Brain microvascular endothelial cell (primary cell): ENCODE data around the gene MITF.
A peak's percentile ranks its signal among the peaks of the same experiment; 100 is the strongest.

Experiments
- DNase-seq: peaks from one replicate; pipeline ENCODE4 v3.0.0-alpha.2; 2020
- H3K27ac ChIP-seq: fragments of 250-450 bp; sonication (Bioruptor Pico); 2 replicates; pipeline ENCODE4 v1.5.1; 2020; ENCODE audit warnings: mild to moderate bottlenecking, moderate library complexity
- H3K27me3 ChIP-seq: fragments of 250-450 bp; sonication (Bioruptor Pico); replicated peaks from 2 replicates; pipeline ENCODE4 v1.5.1; 2020; ENCODE audit warnings: mild to moderate bottlenecking
- H3K36me3 ChIP-seq: fragments of 250-450 bp; sonication (Bioruptor Pico); replicated peaks from 2 replicates; pipeline ENCODE4 v1.5.1; 2020; ENCODE audit warnings: mild to moderate bottlenecking
- H3K4me3 ChIP-seq: 2 replicates; pipeline ENCODE4 v1.5.1; 2011; ENCODE audit warnings: low read depth, mild to moderate bottlenecking, control low read depth, low read length, moderate library complexity
- CTCF ChIP-seq: IDR thresholded peaks from 2 replicates; pipeline ENCODE4 v1.5.1; 2011; ENCODE audit warnings: low read depth, mild to moderate bottlenecking, moderate library complexity, low read length, control low read depth, inconsistent platforms; ENCODE audit errors: missing control alignments
- in situ Hi-C: cut with HindIII; loops from 2 replicates; pipeline ENCODE4 v1.10.0; 2017; ENCODE audit warnings: low sequenced_read_pairs, low pct_ligation_motif_present

The MITF gene

GRCh38 chr3:69844706-69845105, 105.4 kb downstream of the MITF start:
- H3K36me3 ChIP-seq, result no peaks in the 10 kb centered on the region
- in situ Hi-C loops, result no loop called here
- DNase-seq, result no peak
- H3K27ac ChIP-seq, result no peak overlapping the region
- no peaks in the 10 kb centered on the region for H3K27me3 ChIP-seq
- TF ChIP-seq CTCF, result no peak
- H3K4me3 ChIP-seq, result no peak overlapping the region

GRCh38 chr3:69847303-69847702, 108.0 kb downstream of the MITF start:
- no peaks in the 10 kb centered on the region for H3K36me3 ChIP-seq
- no peak overlapping the region for H3K27ac ChIP-seq
- no peak overlapping the region for H3K4me3 ChIP-seq
- TF ChIP-seq CTCF, result no peak
- in situ Hi-C loops, result no loop called here
- DNase-seq, result no peak
- H3K27me3 ChIP-seq, result no peaks in the 10 kb centered on the region

GRCh38 chr3:69848113-69848512, 108.8 kb downstream of the MITF start:
- in situ Hi-C loops, result no loop called here
- no peak for DNase-seq

GRCh38 chr3:69850849-69851248, 111.6 kb downstream of the MITF start:
- H3K27ac ChIP-seq, result no peak overlapping the region
- no peak overlapping the region for H3K4me3 ChIP-seq
- in situ Hi-C loops, result no loop called here
- TF ChIP-seq CTCF, result no peak
- H3K36me3 ChIP-seq, result no peaks in the 10 kb centered on the region
- DNase-seq, result no peak
- H3K27me3 ChIP-seq, result no peaks in the 10 kb centered on the region

More at GRCh38 chr3:69848113-69848512, 108.8 kb downstream of the MITF start:
- no peak overlapping the region for H3K27ac ChIP-seq
- no peaks in the 10 kb centered on the region for H3K36me3 ChIP-seq
- H3K27me3 ChIP-seq, result no peaks in the 10 kb centered on the region
- no peak overlapping the region for H3K4me3 ChIP-seq
- no peak for TF ChIP-seq CTCF

GRCh38 chr3:69853027-69853426, 113.8 kb downstream of the MITF start:
- in situ Hi-C loops, result no loop called here
- no peak for DNase-seq
- TF ChIP-seq CTCF, result no peak
- no peaks in the 10 kb centered on the region for H3K36me3 ChIP-seq
- no peak overlapping the region for H3K27ac ChIP-seq
- H3K4me3 ChIP-seq, result no peak overlapping the region
- no peaks in the 10 kb centered on the region for H3K27me3 ChIP-seq

- peak; percentile 50 for TF ChIP-seq CTCF
- no peak overlapping the region for H3K4me3 ChIP-seq
- no peaks in the 10 kb centered on the region for H3K36me3 ChIP-seq
- DNase-seq, result peak; percentile 82
- in situ Hi-C loops, result no loop called here
- H3K27ac ChIP-seq, result peak overlapping the region; percentile 30
- H3K27me3 ChIP-seq, result no peaks in the 10 kb centered on the region
Observed at GRCh38 chr3:69855436-69856162, 116.3 kb downstream of the MITF start.
